ENCODE results near the gene FBXO46. TPM values are rescaled to one million over a fixed set of nuclear protein-coding genes. Genes with fewer than 3 reads are reported as not detected.
A peak's percentile ranks its signal among the peaks of the same experiment; 100 is the strongest.

Gene FBXO46
- total RNA-seq, 1 experiment from 2014 or later = 10.8 TPM

- Histone ChIP-seq H3K9me3 (replicated peaks) (no peaks in the 10 kb centered on the region), H3K4me1 (peaks cover 21% of the 10 kb centered on the region; the same call in 1 of the 2 replicates), H3K4me3 (peak within 1 kb of the TSS; percentile 64), H3K27me3 (no peaks in the 10 kb centered on the region; the same call in 1 of the 2 replicates), H3K27ac (peak within 1 kb of the TSS; percentile 53; the same call in 1 of the 2 replicates), H3K36me3 (peaks cover 15% of the 10 kb centered on the region)
- DNase-seq = peak; percentile 98 to 99
These were observed 38.5 kb upstream of the FBXO46 start, which contains the start of gene SIX5 for GRCh38 chr19:45768984-45769782. Gene SIX5 (minus strand): TSS chr19:45769252. CDS start chr19:45768844, 408 bp downstream.

- H3K4me3 ChIP-seq = peak overlapping the region; percentile 64
- H3K36me3 ChIP-seq = peaks cover 15% of the 10 kb centered on the region
- no peaks in the 10 kb centered on the region for H3K9me3 ChIP-seq (replicated peaks)
- peak overlapping the region; percentile 53; the same call in 1 of the 2 replicates for H3K27ac ChIP-seq
- H3K27me3 ChIP-seq = peaks cover 5% of the 10 kb centered on the region
- H3K4me1 ChIP-seq = peaks cover 27% of the 10 kb centered on the region
- peak in 1 of 2 experiments; percentile 55 for DNase-seq
These were observed 37.9 kb upstream of the FBXO46 start for GRCh38 chr19:45768655-45768983.

- H3K9me3 ChIP-seq (replicated peaks) = no peaks in the 10 kb centered on the region
- H3K27me3 ChIP-seq = peaks cover 10% of the 10 kb centered on the region
- H3K36me3 ChIP-seq = peaks cover 10% of the 10 kb centered on the region
- peaks cover 22% of the 10 kb centered on the region for H3K4me1 ChIP-seq
- peak overlapping the region; percentile 6; the same call in 1 of the 2 replicates for H3K27ac ChIP-seq
- H3K4me3 ChIP-seq = peak overlapping the region; percentile 64
- peak; percentile 53 to 64 for DNase-seq
These were observed 37.4 kb upstream of the FBXO46 start for GRCh38 chr19:45767881-45768654.

GRCh38 chr19:45767410-45767880 is 36.7 kb upstream of the FBXO46 start:
- peak; percentile 81 to 85 for DNase-seq
- Histone ChIP-seq H3K36me3 (peaks cover 6% of the 10 kb centered on the region), H3K27ac (no peak overlapping the region), H3K27me3 (peaks cover 10% of the 10 kb centered on the region), H3K9me3 (replicated peaks) (no peaks in the 10 kb centered on the region), H3K4me1 (peaks cover 22% of the 10 kb centered on the region), H3K4me3 (peak overlapping the region; percentile 64)

GRCh38 chr19:45766869-45767346 is 36.2 kb upstream of the FBXO46 start:
- peaks cover under 1% of the 10 kb centered on the region for H3K36me3 ChIP-seq
- peaks cover 22% of the 10 kb centered on the region for H3K4me1 ChIP-seq
- peaks cover 10% of the 10 kb centered on the region for H3K27me3 ChIP-seq
- H3K27ac ChIP-seq = no peak overlapping the region
- peak in 1 of 2 experiments; percentile 51 for DNase-seq
- H3K4me3 ChIP-seq = peak overlapping the region; percentile 64
- H3K9me3 ChIP-seq (replicated peaks) = no peaks in the 10 kb centered on the region

GRCh38 chr19:45766296-45766868 is 35.7 kb upstream of the FBXO46 start:
- H3K9me3 ChIP-seq (replicated peaks) = no peaks in the 10 kb centered on the region
- no peak for DNase-seq
- H3K36me3 ChIP-seq = no peaks in the 10 kb centered on the region; the same call in 1 of the 2 replicates
- H3K27ac ChIP-seq = no peak overlapping the region
- peaks cover 10% of the 10 kb centered on the region for H3K27me3 ChIP-seq
- peaks cover 22% of the 10 kb centered on the region for H3K4me1 ChIP-seq
- H3K4me3 ChIP-seq = peak overlapping the region; percentile 64

- peaks cover 10% of the 10 kb centered on the region for H3K27me3 ChIP-seq
- H3K4me1 ChIP-seq = peaks cover 22% of the 10 kb centered on the region
- H3K27ac ChIP-seq = no peak overlapping the region
- no peak for DNase-seq
- H3K36me3 ChIP-seq = no peaks in the 10 kb centered on the region
- H3K4me3 ChIP-seq = no peak overlapping the region
- no peaks in the 10 kb centered on the region for H3K9me3 ChIP-seq (replicated peaks)
These were observed 35.1 kb upstream of the FBXO46 start for GRCh38 chr19:45765702-45766295.

GRCh38 chr19:45764945-45765701 is 34.4 kb upstream of the FBXO46 start:
- Histone ChIP-seq H3K4me3 (no peak overlapping the region), H3K9me3 (replicated peaks) (no peaks in the 10 kb centered on the region), H3K36me3 (no peaks in the 10 kb centered on the region), H3K27me3 (peaks cover 10% of the 10 kb centered on the region), H3K27ac (no peak overlapping the region), H3K4me1 (peaks cover 22% of the 10 kb centered on the region)
- no peak for DNase-seq

- H3K36me3 ChIP-seq = no peaks in the 10 kb centered on the region
- H3K27ac ChIP-seq = no peak overlapping the region
- peaks cover 10% of the 10 kb centered on the region for H3K27me3 ChIP-seq
- H3K9me3 ChIP-seq (replicated peaks) = no peaks in the 10 kb centered on the region
- peaks cover 19% of the 10 kb centered on the region for H3K4me1 ChIP-seq
- no peak overlapping the region for H3K4me3 ChIP-seq
- DNase-seq = no peak
These were observed 33.8 kb upstream of the FBXO46 start for GRCh38 chr19:45764475-45764874.

- H3K27ac ChIP-seq = no peak overlapping the region
- no peaks in the 10 kb centered on the region for H3K36me3 ChIP-seq
- no peaks in the 10 kb centered on the region for H3K9me3 ChIP-seq (replicated peaks)
- H3K27me3 ChIP-seq = peaks cover 10% of the 10 kb centered on the region
- no peak overlapping the region for H3K4me3 ChIP-seq
- DNase-seq = peak in 1 of 2 experiments; percentile 30
- H3K4me1 ChIP-seq = peaks cover 19% of the 10 kb centered on the region
These were observed 33.1 kb upstream of the FBXO46 start for GRCh38 chr19:45763691-45764294.

- Histone ChIP-seq H3K36me3 (no peaks in the 10 kb centered on the region), H3K27ac (no peak overlapping the region), H3K4me3 (no peak overlapping the region), H3K9me3 (replicated peaks) (no peaks in the 10 kb centered on the region), H3K27me3 (peaks cover 12% of the 10 kb centered on the region), H3K4me1 (peaks cover 19% of the 10 kb centered on the region)
- no peak for DNase-seq
These were observed 32.4 kb upstream of the FBXO46 start for GRCh38 chr19:45762870-45763631.

GRCh38 chr19:45761714-45762113 is 31.0 kb upstream of the FBXO46 start:
- H3K27me3 ChIP-seq = peaks cover 18% of the 10 kb centered on the region
- no peak overlapping the region for H3K4me3 ChIP-seq
- DNase-seq = no peak
- peaks cover 18% of the 10 kb centered on the region for H3K4me1 ChIP-seq
- no peaks in the 10 kb centered on the region for H3K9me3 ChIP-seq (replicated peaks)
- no peaks in the 10 kb centered on the region for H3K36me3 ChIP-seq
- no peak overlapping the region for H3K27ac ChIP-seq

GRCh38 chr19:45758921-45759320 is 28.2 kb upstream of the FBXO46 start:
- Histone ChIP-seq H3K9me3 (replicated peaks) (no peaks in the 10 kb centered on the region), H3K4me3 (no peak overlapping the region), H3K36me3 (no peaks in the 10 kb centered on the region), H3K4me1 (peaks cover 3% of the 10 kb centered on the region), H3K27ac (no peak overlapping the region), H3K27me3 (peaks cover 15% of the 10 kb centered on the region; the same call in 1 of the 2 replicates)
- no peak for DNase-seq
